GM18951 (cell line): ENCODE results near the gene RPL32.
"Not testable (repeated sequence)": the region's sequence is repeated elsewhere in the genome, so short reads cannot be mapped to it uniquely, and the experiment has no call there.

Experiments used
- POLR2A ChIP-seq: IDR thresholded peaks from 4 replicates; pipeline ENCODE4 v1.6.1; 2011; ENCODE audit warnings: mild to moderate bottlenecking; ENCODE audit not compliant: insufficient read length, insufficient read depth; ENCODE audit errors: extremely low read depth
- in situ Hi-C: fragments of 300-500 bp; cut with MboI; formaldehyde crosslinking; loops from one replicate; pipeline ENCODE4 v1.12.0; 2022; ENCODE audit warnings: low sequenced_read_pairs, mixed read lengths, inconsistent platforms; ENCODE audit not compliant: unreplicated experiment

The RPL32 gene

GRCh38 chr3:12852201-12852600 lies 10.8 kb upstream of the RPL32 start:
- no peak for TF ChIP-seq POLR2A
- in situ Hi-C loops, result no loop called here

- TF ChIP-seq POLR2A, result no peak
- in situ Hi-C loops, result no loop called here
Measured at GRCh38 chr3:12845811-12846210, 4.4 kb upstream of the RPL32 start.

DNA sequence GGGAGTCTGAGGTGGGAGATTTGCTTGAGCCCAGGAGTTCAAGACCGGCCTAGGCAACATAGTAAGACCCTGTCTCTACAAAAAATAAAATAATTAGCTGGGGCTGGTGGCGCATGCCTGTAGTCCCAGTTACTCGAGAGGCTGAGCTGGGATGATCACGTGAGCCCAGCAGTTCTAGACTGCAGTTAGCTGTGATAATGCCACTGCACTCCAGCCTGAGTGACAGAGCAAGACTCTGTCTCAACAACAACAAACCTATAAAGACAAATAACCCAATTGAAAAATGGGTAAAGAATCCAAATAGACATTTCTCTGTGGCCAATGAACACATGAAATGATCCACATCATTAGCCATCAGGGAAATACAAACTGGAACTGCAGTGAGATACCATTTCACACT lies 1.1 kb upstream of the RPL32 start:
- in situ Hi-C loops, result no loop called here
- no peak for TF ChIP-seq POLR2A

- TF ChIP-seq POLR2A, result no peak
- in situ Hi-C loops, result no loop called here
Measured at GRCh38 chr3:12841970-12842328, 584 bp upstream of the RPL32 start.

GRCh38 chr3:12840591-12841148 lies 695 bp downstream of the RPL32 start:
- in situ Hi-C loops, result no loop called here
- peak; percentile 19 for TF ChIP-seq POLR2A

GRCh38 chr3:12840148-12840547 lies 1.2 kb downstream of the RPL32 start:
- in situ Hi-C loops, result not testable (repeated sequence)

DNA sequence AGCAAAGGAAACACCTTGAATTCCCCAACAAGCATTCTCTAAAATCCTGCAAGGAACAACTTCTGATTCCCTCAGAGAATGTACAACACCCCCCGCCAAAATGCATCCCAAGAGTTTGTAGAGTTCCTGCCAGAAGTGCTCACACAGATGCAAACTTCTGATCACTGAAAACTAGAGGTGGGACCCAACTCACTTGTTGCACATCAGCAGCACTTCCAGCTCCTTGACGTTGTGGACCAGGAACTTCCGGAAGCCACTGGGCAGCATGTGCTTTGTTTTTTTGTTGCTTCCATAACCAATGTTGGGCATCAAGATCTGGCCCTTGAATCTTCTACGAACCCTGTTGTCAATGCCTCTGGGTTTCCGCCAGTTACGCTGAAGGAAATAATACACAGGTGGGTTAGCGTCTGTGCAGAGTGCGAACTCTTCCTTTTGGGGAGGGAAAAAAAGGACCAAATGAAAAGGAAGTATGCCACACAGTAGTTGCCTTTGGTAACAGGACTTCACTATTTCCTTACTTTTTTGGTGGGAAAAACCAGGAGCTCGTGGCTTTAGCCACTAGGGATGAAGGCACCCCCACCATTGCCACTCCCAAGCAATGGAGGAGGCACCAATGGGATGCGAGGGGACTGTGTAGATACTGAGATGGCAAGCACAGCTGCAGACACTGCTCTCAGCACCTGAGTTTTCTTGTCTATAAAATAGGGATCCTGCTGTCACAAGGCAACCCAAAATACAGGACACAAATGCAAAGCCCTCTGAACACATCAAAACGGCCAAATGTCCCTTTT lies 2.0 kb downstream of the RPL32 start:
- in situ Hi-C loops, result no loop called here
- TF ChIP-seq POLR2A, result no peak

- in situ Hi-C loops, result no loop called here
- TF ChIP-seq POLR2A, result no peak
Measured at GRCh38 chr3:12838179-12838965, 3.0 kb downstream of the RPL32 start.

GRCh38 chr3:12837295-12837986 lies 3.9 kb downstream of the RPL32 start:
- TF ChIP-seq POLR2A, result no peak
- in situ Hi-C loops, result no loop called here

DNA sequence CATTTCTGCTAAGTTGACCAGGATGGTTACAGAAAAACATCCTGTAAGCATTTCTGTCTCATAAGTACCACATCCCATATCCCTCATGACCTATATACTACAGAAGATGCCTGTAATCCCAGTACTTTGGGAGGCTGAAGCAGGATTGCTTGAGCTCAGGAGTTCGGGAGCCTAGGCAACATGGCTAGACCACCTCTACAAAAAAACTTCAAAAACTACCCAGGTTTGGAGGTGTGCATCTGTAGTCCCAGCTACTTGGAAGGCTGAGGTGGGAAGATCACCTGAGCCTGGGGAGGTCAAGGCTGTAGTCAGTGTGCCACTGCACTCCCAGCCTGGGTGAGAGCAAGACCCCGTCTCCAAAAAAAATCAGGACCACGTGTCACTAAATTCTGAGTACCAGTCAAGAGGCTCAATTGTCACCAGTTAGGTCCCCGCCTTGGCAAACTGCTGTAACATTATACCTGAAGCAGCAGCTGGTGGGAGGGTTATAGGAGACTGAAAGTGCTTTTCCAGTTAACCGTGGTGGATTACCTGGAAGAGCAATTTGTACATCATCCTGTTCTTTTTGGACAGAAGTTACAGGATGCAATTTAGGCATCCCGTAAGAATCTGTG lies 6.2 kb downstream of the RPL32 start:
- in situ Hi-C loops, result no loop called here
- no peak for TF ChIP-seq POLR2A

DNA sequence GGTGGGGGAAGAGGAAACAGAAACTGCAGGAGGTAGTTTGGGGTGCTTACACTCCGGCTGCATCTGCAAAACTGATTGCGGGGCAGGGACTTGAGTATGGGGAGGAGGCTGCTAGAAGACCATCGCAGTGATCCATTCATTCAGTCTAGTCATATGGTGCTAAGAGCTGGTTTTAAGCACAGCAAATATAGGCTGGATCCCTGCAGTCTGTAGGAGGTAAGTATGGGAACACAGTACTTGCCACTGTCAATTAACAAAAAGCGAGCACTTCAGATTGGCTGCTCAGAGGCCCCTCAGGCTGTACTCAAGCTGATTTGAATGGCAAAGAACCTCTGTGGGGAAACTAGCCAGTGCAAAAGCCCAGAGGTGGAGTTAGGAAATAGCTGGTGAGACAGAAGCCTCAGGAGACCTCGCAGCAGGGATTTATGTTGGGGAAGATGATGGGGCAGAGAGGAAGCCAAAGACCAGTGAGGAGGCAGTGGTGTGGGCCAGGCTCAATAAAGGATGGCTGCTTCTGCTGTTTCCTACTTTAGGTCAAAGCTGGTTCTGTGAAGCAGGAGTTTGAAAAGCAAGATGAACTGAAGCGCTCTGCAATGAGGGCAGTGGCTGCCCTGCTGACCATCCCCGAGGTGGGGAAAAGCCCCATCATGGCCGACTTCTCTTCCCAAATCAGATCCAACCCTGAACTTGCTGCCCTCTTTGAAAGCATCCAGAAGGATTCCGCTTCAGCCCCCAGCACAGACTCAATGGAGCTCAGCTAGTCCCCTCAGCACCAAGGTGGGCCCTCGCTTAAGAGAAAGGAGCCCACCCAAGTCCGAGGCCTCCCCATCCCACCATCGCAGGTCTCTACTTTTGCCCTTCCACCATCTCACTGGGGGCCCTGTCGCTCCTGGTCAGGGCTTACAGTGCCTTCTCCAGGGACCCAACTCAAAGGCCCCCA lies 7.9 kb downstream of the RPL32 start:
- TF ChIP-seq POLR2A, result peak; percentile 43
- in situ Hi-C loops, result no loop called here
